ENCODE results near the gene TTC22.

TTC22 gene

DNA sequence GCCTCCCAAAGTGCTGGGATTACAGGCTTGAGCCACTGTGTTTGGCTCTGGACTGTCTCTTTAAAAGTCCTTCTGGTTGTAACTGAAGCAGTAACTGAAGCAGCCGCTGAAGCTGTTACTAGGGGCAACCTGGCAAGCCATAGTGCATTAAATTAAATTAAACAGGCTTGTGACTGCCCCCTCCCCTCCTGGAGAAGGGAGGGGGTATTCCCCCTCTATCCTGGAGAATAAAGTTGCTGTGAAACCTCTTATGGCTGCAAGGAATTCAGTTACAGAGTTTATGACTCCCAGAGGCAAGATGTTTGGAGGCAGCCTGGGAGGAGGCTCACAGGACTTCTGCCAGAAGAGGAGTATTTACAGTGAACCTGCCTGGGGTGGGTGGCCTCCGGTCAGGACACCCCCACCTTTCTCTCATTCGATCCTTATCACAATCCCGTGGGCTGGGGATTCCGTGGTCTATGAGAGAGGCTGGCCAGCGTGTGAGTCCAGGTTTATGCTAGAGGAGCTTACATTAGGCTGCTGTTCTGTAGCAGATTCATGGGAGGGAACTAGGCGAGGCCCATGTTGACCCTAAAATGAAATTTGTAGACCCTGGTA is 8.3 kb downstream of the TTC22 start:
- no peak for DNase-seq (ENCODE audit: extremely low read depth, low read depth)
- TF ChIP-seq, protein P1, sequence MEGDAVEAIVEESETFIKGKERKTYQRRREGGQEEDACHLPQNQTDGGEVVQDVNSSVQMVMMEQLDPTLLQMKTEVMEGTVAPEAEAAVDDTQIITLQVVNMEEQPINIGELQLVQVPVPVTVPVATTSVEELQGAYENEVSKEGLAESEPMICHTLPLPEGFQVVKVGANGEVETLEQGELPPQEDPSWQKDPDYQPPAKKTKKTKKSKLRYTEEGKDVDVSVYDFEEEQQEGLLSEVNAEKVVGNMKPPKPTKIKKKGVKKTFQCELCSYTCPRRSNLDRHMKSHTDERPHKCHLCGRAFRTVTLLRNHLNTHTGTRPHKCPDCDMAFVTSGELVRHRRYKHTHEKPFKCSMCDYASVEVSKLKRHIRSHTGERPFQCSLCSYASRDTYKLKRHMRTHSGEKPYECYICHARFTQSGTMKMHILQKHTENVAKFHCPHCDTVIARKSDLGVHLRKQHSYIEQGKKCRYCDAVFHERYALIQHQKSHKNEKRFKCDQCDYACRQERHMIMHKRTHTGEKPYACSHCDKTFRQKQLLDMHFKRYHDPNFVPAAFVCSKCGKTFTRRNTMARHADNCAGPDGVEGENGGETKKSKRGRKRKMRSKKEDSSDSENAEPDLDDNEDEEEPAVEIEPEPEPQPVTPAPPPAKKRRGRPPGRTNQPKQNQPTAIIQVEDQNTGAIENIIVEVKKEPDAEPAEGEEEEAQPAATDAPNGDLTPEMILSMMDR (IDR thresholded peaks at IDR 0.05; ENCODE audit: low read depth, low read length), result no peak

- DNase-seq (ENCODE audit: extremely low read depth, low read depth), result no peak
- TF ChIP-seq, protein P1 (IDR thresholded peaks at IDR 0.05; ENCODE audit: low read depth, low read length), result peak; percentile 36
These were observed 9.1 kb downstream of the TTC22 start for GRCh38 chr1:54791880-54792522.

- no peak for DNase-seq (ENCODE audit: extremely low read depth, low read depth)
- TF ChIP-seq, protein P1 (IDR thresholded peaks at IDR 0.05; ENCODE audit: low read depth, low read length), result no peak
These were observed 12.7 kb downstream of the TTC22 start for GRCh38 chr1:54788459-54788858.

DNA sequence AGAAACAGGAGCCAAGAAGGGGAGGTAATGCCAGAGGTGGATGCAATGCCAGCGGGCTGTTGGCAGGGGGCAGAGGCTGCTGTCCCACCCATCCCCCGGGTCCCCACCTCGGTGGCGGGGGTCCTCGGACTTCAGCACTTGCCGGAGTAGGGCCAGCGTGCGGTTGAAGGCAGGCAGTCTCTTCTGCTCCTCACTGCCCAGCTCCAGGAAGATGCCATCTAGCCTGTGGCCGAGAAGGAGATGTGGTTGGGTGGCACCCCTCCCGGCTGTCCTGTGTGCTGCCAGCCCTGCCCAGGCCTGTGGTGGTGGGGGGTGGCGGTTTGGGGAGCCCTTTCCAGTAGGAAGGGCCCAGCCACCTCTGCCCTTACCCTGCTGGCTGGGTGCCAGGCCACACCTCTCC is 13.5 kb downstream of the TTC22 start:
- TF ChIP-seq, protein P1 (IDR thresholded peaks at IDR 0.05; ENCODE audit: low read depth, low read length), result no peak
- no peak for DNase-seq (ENCODE audit: extremely low read depth, low read depth)

GRCh38 chr1:54786778-54787177 is 14.3 kb downstream of the TTC22 start:
- TF ChIP-seq, protein P1 (IDR thresholded peaks at IDR 0.05; ENCODE audit: low read depth, low read length), result no peak
- DNase-seq (ENCODE audit: extremely low read depth, low read depth), result no peak

DNA sequence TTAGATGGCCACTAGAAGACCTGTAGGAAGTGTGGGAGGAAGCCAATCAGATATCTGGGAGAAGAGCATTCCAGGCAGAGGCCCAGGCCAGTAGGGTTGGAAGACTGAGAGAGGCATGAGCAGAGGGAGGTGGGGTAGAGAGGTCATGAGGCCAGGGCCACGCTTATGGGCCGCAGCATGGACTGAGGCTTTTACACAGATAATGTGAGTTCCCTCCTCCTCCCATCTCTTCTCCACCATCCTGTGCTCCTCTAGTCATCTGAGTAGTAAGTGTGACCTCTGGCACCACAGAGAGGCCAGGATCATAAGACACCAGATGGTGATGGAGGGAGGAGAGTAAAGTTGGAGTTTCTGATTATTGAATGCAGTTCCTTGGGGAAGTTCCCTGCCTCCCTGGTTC is 17.1 kb downstream of the TTC22 start:
- TF ChIP-seq, protein P1 (IDR thresholded peaks at IDR 0.05; ENCODE audit: low read depth, low read length), result no peak
- no peak for DNase-seq (ENCODE audit: extremely low read depth, low read depth)

DNA sequence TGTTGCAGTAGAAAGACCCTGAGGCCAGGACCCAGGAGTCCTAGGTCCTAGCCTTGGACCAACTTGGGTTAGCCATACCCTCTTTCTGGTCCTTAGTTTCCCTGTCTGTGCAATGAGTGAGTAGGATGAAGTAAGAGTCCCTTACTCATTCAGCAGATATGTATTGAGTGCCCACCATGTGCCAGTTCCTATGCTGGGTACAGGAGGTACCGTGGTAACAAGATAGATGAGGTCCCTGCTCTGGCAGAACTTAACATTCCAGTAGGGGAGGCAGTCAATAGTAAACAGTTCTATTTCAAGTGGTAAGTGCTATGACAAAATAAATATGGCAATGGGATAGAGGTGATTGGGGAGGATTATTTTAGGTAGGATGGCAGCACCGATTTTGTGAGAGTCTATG is 18.5 kb downstream of the TTC22 start:
- DNase-seq (ENCODE audit: extremely low read depth, low read depth), result no peak
- TF ChIP-seq, protein P1 (IDR thresholded peaks at IDR 0.05; ENCODE audit: low read depth, low read length), result no peak

Measured in AG09319 (cell line).